DOHH2 (cell line): ENCODE measurements around the gene COLEC12.

Experiments used
- CTCF ChIP-seq: fragments of 200-600 bp; sonication (generic); IDR thresholded peaks from one replicate; pipeline ENCODE4 v1.5.1; 2014; ENCODE audit warnings: antibody characterized with exemption, mild to moderate bottlenecking, low read depth, low read length; ENCODE audit not compliant: poor library complexity, severe bottlenecking
- EZH2phosphoT487 ChIP-seq: fragments of 200-600 bp; sonication (generic); IDR thresholded peaks from 2 replicates; pipeline ENCODE4 v1.6.1; 2017; ENCODE audit warnings: borderline replicate concordance, mild to moderate bottlenecking, antibody characterized with exemption, low read length, moderate library complexity, mixed read lengths

- TF ChIP-seq EZH2phosphoT487, result no peak
- TF ChIP-seq CTCF, result no peak
These were observed 230.9 kb downstream of the COLEC12 start for GRCh38 chr18:269480-270095.
